ENCODE data around the gene TRIP12.

DNA sequence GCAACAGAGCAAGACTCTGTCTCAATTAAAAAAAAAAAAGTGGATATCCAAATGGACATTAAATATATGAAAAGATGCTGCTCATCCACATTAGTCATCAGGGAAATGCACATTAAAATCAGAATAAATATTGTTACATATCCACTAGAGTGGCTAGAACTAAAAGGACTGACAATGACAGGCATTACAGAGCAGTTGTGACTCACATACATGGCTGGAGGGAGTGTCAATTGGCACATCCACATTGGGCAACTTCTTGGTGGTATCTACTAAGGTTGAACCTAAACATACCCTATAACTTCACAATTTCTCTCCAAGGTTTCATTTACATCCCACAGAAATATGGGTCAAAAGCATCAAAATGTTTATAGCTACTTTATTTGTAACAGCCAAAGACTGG lies 193.4 kb downstream of the TRIP12 start:
- TF ChIP-seq, protein P1, sequence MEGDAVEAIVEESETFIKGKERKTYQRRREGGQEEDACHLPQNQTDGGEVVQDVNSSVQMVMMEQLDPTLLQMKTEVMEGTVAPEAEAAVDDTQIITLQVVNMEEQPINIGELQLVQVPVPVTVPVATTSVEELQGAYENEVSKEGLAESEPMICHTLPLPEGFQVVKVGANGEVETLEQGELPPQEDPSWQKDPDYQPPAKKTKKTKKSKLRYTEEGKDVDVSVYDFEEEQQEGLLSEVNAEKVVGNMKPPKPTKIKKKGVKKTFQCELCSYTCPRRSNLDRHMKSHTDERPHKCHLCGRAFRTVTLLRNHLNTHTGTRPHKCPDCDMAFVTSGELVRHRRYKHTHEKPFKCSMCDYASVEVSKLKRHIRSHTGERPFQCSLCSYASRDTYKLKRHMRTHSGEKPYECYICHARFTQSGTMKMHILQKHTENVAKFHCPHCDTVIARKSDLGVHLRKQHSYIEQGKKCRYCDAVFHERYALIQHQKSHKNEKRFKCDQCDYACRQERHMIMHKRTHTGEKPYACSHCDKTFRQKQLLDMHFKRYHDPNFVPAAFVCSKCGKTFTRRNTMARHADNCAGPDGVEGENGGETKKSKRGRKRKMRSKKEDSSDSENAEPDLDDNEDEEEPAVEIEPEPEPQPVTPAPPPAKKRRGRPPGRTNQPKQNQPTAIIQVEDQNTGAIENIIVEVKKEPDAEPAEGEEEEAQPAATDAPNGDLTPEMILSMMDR (IDR thresholded peaks at IDR 0.05; ENCODE audit: extremely low read depth in 1 of 2, insufficient read depth in 1 of 2, low read depth in 1 of 2, low read length in 2 of 2) = no peak
- TF ChIP-seq MYC (IDR thresholded peaks at IDR 0.05; ENCODE audit: low read depth, low read length) (no peak), EZH2 (IDR thresholded peaks at IDR 0.05; ENCODE audit: borderline replicate concordance, low read depth, low read length, severe bottlenecking) (no peak), POLR2A (IDR thresholded peaks at IDR 0.05; ENCODE audit: low read depth, low read length) (no peak), POLR2AphosphoS5 (IDR thresholded peaks at IDR 0.05; ENCODE audit: insufficient read depth, low read depth, low read length) (no peak), JUN (IDR thresholded peaks at IDR 0.05; ENCODE audit: borderline replicate concordance, insufficient read depth, insufficient read length, low read depth) (no peak), GATA2 (IDR thresholded peaks at IDR 0.05; ENCODE audit: insufficient read depth, insufficient read length, low read depth, low read length) (no peak)
- TF ChIP-seq, protein P2, sequence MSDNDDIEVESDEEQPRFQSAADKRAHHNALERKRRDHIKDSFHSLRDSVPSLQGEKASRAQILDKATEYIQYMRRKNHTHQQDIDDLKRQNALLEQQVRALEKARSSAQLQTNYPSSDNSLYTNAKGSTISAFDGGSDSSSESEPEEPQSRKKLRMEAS (IDR thresholded peaks at IDR 0.05; ENCODE audit: insufficient read depth, insufficient read length) = no peak
